OCI-LY7 (cell line): Measurements from ENCODE around the gene BAX. TPM values are rescaled to one million over a fixed set of nuclear protein-coding genes. Genes with fewer than 3 reads are reported as not detected.

Experiments used
- BruUV-seq: library from RNA; stranded (reverse); fragments of 400-500 nt; replicated peaks from 2 replicates; lab custom pipeline; 2021; lab: Mats Ljungman, UMichigan
- CTCF ChIA-PET: fragments of 300-600 bp; sonication (Branson Sonifier 250); formaldehyde crosslinking; loops from one replicate; lab custom pipeline; 2022; ENCODE audit warnings: antibody characterized with exemption; ENCODE audit not compliant: unreplicated experiment; lab: Charles Lee
- POLR2A ChIA-PET: fragments of 300-600 bp; sonication (Branson Sonifier 250); formaldehyde crosslinking; loops from one replicate; lab custom pipeline; 2022; ENCODE audit warnings: antibody characterized with exemption; lab: Charles Lee
- DNase-seq: peaks from one replicate; pipeline ENCODE4 v3.0.0-alpha.2; 2015; ENCODE audit warnings: low spot score
- H2AFZ ChIP-seq: fragments of 200-600 bp; sonication (generic), shearing (Covaris generic); 2 replicates; pipeline ENCODE4 v1.6.1; 2014; ENCODE audit warnings: mild to moderate bottlenecking, antibody characterized with exemption, low read length, moderate library complexity
- H3K27ac ChIP-seq: fragments of 200-600 bp; sonication (generic); 2 replicates; pipeline ENCODE4 v1.5.1; 2014; ENCODE audit warnings: mixed run types, low read depth, mild to moderate bottlenecking, moderate library complexity, low read length, inconsistent platforms; ENCODE audit not compliant: poor library complexity, severe bottlenecking
- H3K36me3 ChIP-seq: fragments of 200-600 bp; sonication (generic); 2 replicates; pipeline ENCODE4 v1.6.1; 2014; ENCODE audit warnings: mild to moderate bottlenecking, antibody characterized with exemption, low read length, moderate library complexity, mixed read lengths; ENCODE audit not compliant: insufficient read depth
- H3K4me1 ChIP-seq: fragments of 200-600 bp; sonication (generic); 2 replicates; pipeline ENCODE4 v1.5.1; 2014; ENCODE audit warnings: mild to moderate bottlenecking, low read length; ENCODE audit not compliant: insufficient read depth, poor library complexity, severe bottlenecking
- H3K4me2 ChIP-seq: fragments of 200-600 bp; sonication (generic); 2 replicates; pipeline ENCODE4 v1.6.1; 2014; ENCODE audit warnings: mild to moderate bottlenecking, low read length
- H3K4me3 ChIP-seq: fragments of 200-600 bp; sonication (generic); 2 replicates; pipeline ENCODE4 v1.5.1; 2014; ENCODE audit warnings: mild to moderate bottlenecking, low read depth, low read length; ENCODE audit not compliant: poor library complexity, severe bottlenecking
- H3K79me2 ChIP-seq: fragments of 200-600 bp; sonication (generic); 2 replicates; pipeline ENCODE4 v1.6.1; 2016; ENCODE audit warnings: low read depth, mild to moderate bottlenecking, low read length, moderate library complexity, mixed read lengths; ENCODE audit not compliant: insufficient read depth
- H3K9me2 ChIP-seq: fragments of 200-600 bp; sonication (generic); 2 replicates; pipeline ENCODE4 v1.6.1; 2016; ENCODE audit warnings: mild to moderate bottlenecking, low read length, mixed read lengths; ENCODE audit not compliant: insufficient read depth
- H3K9me3 ChIP-seq: fragments of 200-600 bp; sonication (generic); 2 replicates; pipeline ENCODE4 v1.6.1; 2014; ENCODE audit warnings: mild to moderate bottlenecking, mixed run types, low read length, mixed read lengths
- H4K20me1 ChIP-seq: fragments of 200-600 bp; sonication (generic); 2 replicates; pipeline ENCODE4 v1.6.1; 2014; ENCODE audit warnings: mild to moderate bottlenecking, antibody characterized with exemption, low read length, moderate library complexity, mixed read lengths; ENCODE audit not compliant: insufficient read depth
- EZH2phosphoT487 ChIP-seq: fragments of 200-600 bp; sonication (generic); IDR thresholded peaks from 2 replicates; pipeline ENCODE4 v1.6.1; 2018; ENCODE audit warnings: low read depth, borderline replicate concordance, mild to moderate bottlenecking, mixed run types, antibody characterized with exemption, low read length, moderate library complexity, mixed read lengths
- intact Hi-C: fragments of 100-400 bp; cut with micrococcal nuclease; formaldehyde crosslinking; loops from one replicate; pipeline ENCODE4 v1.10.0; 2022; ENCODE audit not compliant: unreplicated experiment
- total RNA-seq, 2 experiments: library from RNA; depleted of rRNA in 1 of 2; stranded (reverse); fragments of >200 nt in 1 of 2; shearing (Covaris generic) in 1 of 2; gene quantifications; 2 replicates each; pipeline ENCODE4 v1.2.3, GENCODE V29; 2014 to 2022
- TF ChIP-seq, protein P1 (sequence below): fragments of 200-600 bp; sonication (generic); conservative IDR thresholded peaks from 2 replicates; pipeline ENCODE4 v1.5.1; 2014; ENCODE audit warnings: mild to moderate bottlenecking, antibody characterized with exemption, low read length, moderate library complexity, mixed read lengths

BAX gene
- total RNA-seq, 2 experiments from 2014 or later: 83.9 to 95.2 TPM

GRCh38 chr19:49009828-49010227, 55.2 kb downstream of the BAX start:
- TF ChIP-seq EZH2phosphoT487: no peak
- TF ChIP-seq, protein P1, sequence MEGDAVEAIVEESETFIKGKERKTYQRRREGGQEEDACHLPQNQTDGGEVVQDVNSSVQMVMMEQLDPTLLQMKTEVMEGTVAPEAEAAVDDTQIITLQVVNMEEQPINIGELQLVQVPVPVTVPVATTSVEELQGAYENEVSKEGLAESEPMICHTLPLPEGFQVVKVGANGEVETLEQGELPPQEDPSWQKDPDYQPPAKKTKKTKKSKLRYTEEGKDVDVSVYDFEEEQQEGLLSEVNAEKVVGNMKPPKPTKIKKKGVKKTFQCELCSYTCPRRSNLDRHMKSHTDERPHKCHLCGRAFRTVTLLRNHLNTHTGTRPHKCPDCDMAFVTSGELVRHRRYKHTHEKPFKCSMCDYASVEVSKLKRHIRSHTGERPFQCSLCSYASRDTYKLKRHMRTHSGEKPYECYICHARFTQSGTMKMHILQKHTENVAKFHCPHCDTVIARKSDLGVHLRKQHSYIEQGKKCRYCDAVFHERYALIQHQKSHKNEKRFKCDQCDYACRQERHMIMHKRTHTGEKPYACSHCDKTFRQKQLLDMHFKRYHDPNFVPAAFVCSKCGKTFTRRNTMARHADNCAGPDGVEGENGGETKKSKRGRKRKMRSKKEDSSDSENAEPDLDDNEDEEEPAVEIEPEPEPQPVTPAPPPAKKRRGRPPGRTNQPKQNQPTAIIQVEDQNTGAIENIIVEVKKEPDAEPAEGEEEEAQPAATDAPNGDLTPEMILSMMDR: no peak
- H3K36me3 ChIP-seq: peaks cover 82% of the 10 kb centered on the region
- no peak for DNase-seq
- no peaks in the 10 kb centered on the region for H3K4me1 ChIP-seq
- H3K9me3 ChIP-seq: no peaks in the 10 kb centered on the region
- no peaks in the 10 kb centered on the region for H4K20me1 ChIP-seq
- no peaks in the 10 kb centered on the region for H3K79me2 ChIP-seq
- H2AFZ ChIP-seq: no peak overlapping the region
- no peak overlapping the region for H3K4me2 ChIP-seq
- H3K27ac ChIP-seq: no peak overlapping the region
- no TSS peak for BruUV-seq
- H3K4me3 ChIP-seq: no peak overlapping the region
- intact Hi-C loops: no loop called here
- POLR2A ChIA-PET: interaction anchor here (0.7 kb wide), 1 partner anchor 46 kb away, joined by 4 read pairs; no protein-coding TSS in a partner anchor
- CTCF ChIA-PET: no interaction called here
- no peaks in the 10 kb centered on the region for H3K9me2 ChIP-seq

DNA sequence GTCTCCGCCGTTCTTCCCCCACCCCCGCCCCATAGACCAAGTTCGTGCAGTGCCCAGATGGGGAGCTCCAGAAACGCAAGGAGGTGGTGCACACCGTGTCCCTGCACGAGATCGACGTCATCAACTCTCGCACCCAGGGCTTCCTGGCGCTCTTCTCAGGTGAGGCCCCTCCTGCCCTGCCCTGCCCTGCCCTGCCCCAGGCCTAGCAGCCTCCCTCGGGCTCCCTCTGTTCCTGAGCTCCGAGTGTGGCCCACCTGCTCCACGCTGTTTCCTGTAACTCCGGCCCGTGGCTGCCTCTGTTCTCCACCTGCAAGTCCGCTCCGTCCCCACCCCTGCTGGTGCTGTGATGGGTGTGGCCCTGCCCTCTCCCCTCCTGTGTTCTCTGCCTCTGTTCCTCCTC, 55.8 kb downstream of the BAX start:
- peaks cover 82% of the 10 kb centered on the region for H3K36me3 ChIP-seq
- H3K9me2 ChIP-seq: no peaks in the 10 kb centered on the region
- POLR2A ChIA-PET: interaction anchor here (0.6 kb wide), 1 partner anchor 50 kb away, joined by 3 read pairs; no protein-coding TSS in a partner anchor
- H3K27ac ChIP-seq: no peak overlapping the region
- H3K4me1 ChIP-seq: no peaks in the 10 kb centered on the region
- H2AFZ ChIP-seq: no peak overlapping the region
- H3K4me2 ChIP-seq: no peak overlapping the region
- CTCF ChIA-PET: no interaction called here
- DNase-seq: no peak
- no peaks in the 10 kb centered on the region for H4K20me1 ChIP-seq
- H3K79me2 ChIP-seq: no peaks in the 10 kb centered on the region
- H3K9me3 ChIP-seq: no peaks in the 10 kb centered on the region
- no peak for TF ChIP-seq EZH2phosphoT487
- TF ChIP-seq, protein P1: no peak
- intact Hi-C loops: no loop called here
- H3K4me3 ChIP-seq: no peak overlapping the region
- BruUV-seq: no TSS peak

- Histone ChIP-seq H3K4me2 (no peak overlapping the region), H3K4me3 (no peak overlapping the region), H3K27ac (no peak overlapping the region), H3K4me1 (no peaks in the 10 kb centered on the region), H3K36me3 (peaks cover 82% of the 10 kb centered on the region), H3K79me2 (no peaks in the 10 kb centered on the region), H2AFZ (no peak overlapping the region), H3K9me3 (no peaks in the 10 kb centered on the region), H3K9me2 (no peaks in the 10 kb centered on the region), H4K20me1 (no peaks in the 10 kb centered on the region)
- intact Hi-C loops: no loop called here
- DNase-seq: no peak
- CTCF ChIA-PET: no interaction called here
- BruUV-seq: no TSS peak
- no peak for TF ChIP-seq EZH2phosphoT487
- TF ChIP-seq, protein P1: no peak
- POLR2A ChIA-PET: no interaction called here
Measured at GRCh38 chr19:49011194-49011593, 56.5 kb downstream of the BAX start.
